ENCODE results near the gene EFCAB6.

Gene EFCAB6

DNA sequence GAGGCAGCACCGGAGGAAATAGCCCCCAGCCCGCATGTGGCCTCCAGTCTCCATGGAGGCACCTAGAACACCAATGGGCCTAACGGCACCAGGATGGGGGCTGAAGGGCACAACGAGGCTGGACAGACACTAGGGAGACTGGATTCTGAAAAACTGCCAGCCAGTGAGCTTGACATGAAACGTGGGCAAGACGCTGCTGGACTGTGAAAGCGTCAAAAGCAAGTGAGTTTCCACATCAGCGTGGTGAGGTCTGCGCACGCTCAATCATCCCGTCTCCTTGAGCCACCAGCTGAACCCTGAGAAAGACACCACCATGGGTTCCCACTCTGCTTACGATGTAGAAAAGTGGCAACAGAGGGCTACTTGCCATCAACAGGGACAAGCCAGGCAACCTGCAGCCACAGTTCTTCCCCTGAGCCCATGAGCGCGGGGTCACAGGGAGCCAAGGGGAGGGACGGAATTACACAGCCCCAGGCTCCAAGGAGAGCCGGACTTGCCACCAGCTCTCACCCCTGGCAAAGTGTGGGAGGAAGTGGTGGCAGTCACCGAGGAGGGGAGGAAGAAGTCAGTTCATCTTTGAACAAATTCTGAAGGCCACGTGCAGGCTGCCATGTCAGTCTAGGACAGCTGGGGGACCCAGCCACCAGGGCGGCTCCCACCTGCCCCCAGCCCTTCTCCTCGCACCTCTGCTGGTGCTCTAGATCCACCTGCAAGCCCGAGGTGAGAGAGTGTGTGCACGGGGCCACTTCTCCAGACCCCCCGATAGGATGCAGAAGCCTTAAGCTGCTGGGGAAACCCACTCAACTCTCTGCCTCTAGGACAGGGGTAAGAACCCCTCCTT, 269.2 kb downstream of the EFCAB6 start:
- no peak for DNase-seq

DNA sequence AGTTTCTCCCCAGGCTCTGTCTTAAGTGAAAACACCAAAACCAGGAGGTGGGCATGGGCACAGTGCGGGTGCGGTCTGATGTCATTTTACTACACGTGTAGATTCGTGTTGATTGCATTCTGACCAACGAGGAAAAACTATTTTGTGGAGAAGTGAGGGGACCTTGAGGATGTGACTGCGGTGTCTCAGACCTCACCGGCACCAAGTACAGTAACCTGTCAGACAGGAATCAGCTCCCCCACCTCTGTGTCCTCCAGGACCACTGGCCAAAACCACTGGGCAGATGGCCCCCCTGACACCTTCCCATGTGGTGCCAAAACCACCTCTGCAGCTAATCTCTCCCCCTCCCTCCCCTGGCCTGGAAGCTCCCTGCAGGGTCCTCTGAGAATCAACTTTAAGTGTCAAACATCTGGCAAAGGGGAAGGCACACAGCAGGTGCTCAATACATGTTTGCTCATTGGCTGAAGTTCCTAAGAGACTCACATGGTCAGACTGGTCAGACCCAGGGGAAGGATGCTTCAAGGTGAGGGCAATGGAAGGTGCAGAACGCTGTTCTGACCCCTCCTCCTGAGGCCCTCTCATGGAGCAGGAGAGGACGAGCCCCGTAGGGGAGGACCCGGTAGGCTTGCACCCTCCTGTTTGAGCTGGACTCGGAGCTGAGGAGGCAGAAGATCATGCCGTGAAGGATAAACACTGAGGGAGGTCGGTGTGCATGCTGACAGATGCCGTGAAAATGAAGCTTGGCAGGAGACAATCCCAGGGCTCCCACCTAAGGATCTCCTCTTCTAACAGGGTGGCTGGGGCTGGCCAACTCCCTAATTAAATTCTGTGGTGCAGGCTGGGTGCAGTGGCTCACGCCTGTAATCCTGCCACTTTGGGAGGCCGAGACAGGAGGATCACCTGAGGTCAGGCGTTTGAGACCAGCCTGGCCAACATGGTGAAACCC, 270.4 kb downstream of the EFCAB6 start:
- no peak for DNase-seq

DNA sequence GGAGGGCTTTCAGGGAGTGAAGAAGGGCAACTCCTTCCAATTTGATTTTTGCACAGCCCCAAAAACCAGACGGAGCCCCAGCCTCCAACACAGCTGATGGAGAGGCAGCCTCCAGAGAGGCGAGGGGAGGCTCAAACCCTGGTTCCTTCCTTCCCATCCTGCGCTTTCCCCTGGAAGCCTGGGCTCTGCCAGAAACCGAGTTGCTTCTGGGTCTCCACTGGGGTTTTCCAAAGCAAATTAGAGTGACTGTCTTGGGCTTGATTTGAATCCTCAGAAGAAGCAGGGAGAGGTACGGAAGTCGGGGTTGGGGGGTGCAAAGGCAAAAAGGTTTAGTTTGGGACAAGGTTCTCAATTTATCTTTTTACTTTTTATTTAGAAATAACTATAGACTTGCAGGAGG, 271.1 kb downstream of the EFCAB6 start:
- no peak for DNase-seq

DNA sequence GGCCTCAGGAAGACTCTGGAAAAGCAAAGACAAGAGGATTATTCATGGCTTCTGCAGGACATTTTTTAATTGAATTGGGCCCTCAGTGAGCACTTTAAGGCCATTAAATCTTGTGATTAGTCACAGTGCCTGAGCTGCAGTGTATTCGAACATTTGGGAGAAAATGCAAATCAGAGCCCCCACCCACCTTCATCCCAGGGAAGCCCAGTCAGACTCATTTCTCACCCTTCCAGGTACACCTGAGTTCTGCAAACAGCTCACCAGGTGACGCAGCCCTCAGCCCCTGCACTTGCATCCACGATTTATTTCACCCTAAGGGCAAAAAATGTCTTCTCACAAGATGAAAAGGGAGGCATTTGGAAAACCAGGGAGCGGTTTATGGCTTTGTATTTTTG, 271.6 kb downstream of the EFCAB6 start:
- DNase-seq, result no peak

DNA sequence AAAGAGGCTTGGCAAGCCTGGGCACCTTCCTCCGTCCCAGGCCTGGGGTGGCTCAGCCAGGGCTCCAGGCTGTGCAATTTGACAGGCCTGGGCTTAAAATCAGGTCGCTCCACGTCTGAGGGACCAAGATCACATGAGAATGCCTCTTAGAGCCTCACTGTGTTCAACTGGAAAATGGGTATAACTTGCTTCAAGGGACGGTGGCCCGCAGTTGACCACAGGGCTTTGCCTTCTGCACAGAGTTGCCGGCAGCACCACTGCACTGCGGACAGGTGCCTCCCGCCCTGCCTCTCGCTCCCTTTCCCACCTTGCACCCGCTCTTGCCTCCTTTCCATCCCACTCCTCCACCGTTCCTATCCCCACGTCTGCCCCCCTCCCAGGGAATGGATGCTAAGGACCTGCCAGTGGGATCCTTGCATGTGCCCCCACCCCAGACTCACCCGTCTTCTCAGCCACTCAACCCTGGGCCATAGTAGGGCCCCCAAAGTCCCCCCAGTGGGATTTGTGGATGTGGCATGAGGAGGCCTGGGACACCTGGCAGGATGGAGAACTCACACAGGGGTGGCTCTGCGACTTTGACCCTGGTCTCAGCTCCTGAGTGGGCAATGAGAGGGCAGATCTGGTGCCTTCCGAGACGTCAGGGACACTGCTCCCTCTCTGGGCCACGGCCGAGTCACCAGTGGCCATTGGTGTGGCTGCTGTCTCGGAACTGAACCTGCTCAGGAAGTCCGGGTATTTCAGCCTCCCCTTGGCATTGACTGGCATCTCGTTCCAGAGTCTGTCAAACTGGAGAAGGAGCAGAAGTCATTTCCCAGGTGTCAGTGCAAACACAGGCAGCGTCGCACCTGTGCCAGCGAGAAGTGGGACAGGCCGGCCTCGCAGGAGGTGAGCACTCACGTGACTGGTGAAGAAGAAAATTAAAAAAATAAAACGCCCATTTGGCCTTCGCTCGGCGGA, 272.3 kb downstream of the EFCAB6 start:
- no peak for DNase-seq

DNA sequence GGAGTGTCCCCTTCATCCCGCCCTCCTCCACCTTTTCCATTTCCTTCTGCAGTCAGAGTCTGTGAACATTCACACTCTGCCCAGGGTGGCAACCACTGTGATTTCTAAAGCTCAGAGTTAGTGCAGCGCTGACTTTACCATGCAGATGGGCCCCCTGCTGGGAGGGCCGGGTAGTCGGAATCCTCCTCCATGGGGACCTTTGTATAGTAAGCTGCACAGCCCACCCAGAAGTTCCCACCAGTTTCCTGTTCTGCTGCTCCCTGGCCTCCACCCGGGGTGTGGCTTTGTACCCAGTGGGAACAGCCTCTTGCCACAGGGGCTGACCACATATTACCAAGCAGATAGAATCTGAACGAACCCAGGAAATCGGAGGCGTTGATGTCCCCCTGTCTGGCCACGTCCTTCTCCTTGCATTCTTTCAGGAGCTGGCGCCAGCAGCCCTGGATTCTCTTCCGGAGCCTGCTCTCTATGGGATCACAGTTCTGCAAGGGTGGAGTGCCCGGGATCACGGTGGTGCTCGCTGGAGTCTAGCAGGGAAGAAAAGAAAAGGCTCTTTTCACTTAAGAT, 275.0 kb downstream of the EFCAB6 start:
- no peak for DNase-seq

DNA sequence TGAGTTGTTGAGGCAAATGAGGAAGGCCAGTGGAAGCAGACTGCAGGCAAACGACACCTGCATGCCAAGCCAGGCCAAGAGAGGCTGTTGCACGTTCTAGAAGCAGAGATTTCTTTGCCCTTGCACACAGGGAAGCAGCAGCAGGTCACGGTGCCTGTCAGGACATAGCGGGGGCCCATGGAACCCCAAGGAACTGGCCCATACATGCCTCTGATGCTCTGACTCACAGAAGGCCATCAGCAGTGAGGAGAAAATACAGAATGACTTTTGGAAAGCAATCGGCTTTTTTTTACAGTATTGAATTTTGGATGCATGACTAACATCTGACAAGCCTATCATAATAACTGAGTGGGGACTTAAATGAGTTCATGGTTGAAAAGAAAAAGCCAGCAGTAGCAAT, 276.4 kb downstream of the EFCAB6 start:
- DNase-seq, result no peak

DNA sequence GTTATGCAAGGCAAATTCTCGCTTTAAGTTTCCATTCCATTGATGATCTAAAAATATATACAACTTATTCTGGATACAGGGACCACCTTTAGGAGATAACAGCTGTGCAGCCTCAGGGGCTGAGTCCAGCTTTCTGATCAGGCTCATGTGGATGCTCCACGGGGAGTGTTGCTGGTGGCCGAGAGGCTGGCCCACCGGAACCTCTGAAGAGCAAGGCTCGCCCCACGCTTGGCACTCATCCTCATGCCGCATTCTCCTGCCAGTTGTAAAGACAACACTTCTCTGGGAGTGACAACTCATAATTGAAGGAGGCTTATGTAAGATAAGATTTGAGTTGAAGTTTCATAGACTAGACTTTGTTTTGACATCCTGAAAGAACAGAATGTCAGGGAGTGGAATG, 276.8 kb downstream of the EFCAB6 start:
- DNase-seq, result no peak

DNA sequence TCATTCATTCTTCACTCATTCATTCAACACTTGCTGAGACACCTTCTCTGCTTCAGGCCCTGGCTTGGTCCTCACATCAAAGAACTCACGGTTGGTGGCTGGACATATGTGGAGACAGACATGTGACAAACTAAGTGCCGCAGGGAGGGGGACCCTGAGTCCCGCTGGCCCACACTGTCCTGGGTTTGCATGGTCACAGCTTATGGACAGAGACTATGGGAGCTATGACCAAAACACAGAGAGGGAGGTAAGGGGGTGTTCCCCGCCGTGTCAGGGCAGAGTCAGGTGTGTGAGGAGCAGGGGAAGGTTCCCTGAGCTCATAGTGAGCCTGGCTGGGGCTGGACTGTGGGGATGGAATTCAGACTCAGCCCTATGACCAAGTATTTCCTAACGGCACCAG, 277.2 kb downstream of the EFCAB6 start:
- DNase-seq, result no peak

DNA sequence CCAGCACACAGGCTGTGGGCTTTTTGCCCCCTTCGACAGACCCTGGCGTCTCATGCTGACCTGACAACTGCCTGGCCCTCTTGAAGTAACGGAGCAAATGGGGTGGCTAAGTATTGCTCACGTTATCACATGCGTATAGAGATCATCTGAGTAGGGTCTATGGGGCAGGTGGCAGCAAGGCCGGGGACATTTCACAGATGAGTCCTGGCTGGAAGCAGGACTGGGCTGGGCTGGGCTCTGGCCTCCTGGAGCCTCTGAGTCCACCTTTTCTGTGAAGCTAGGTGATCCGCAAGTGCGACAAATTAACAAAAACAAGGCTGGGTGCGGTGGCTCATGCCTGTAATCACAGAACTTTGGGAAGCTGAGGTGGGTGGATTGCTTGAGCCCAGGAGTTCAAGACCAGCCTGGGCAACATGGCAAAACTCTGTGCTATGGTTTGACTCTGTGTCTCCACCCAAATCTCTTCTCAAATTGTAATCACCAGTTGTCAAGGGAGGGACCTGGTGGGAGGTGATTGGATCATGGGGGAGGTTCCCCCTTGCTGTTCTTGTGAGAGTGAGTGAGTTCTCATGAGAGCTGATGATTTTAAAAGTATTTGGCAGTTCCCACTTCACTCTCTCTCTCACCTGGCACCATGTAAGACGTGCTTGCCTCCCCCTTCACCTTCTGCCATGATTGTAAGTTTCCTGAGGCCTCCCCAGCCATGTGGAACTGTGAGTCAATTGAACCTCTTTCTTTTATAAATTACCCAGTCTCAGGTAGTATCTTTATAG, 278.3 kb downstream of the EFCAB6 start:
- no peak for DNase-seq

DNA sequence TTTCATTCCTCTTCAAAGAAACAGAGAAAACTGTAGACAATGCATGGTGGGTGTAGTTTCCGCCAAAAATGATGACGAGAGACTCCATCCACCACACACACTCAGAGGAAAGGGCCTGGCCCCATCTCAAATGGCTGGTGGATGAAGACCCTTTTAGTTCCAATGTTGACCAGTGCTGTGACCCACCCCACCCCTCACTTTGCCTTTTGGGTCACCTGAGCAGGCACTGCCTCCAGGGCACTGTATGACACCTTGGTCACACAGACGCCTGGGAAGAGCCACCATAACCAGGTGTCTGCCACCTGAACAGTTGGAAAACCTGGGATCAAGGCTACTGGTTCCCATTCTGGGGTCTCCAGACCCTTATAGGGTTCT, 279.0 kb downstream of the EFCAB6 start:
- no peak for DNase-seq

DNA sequence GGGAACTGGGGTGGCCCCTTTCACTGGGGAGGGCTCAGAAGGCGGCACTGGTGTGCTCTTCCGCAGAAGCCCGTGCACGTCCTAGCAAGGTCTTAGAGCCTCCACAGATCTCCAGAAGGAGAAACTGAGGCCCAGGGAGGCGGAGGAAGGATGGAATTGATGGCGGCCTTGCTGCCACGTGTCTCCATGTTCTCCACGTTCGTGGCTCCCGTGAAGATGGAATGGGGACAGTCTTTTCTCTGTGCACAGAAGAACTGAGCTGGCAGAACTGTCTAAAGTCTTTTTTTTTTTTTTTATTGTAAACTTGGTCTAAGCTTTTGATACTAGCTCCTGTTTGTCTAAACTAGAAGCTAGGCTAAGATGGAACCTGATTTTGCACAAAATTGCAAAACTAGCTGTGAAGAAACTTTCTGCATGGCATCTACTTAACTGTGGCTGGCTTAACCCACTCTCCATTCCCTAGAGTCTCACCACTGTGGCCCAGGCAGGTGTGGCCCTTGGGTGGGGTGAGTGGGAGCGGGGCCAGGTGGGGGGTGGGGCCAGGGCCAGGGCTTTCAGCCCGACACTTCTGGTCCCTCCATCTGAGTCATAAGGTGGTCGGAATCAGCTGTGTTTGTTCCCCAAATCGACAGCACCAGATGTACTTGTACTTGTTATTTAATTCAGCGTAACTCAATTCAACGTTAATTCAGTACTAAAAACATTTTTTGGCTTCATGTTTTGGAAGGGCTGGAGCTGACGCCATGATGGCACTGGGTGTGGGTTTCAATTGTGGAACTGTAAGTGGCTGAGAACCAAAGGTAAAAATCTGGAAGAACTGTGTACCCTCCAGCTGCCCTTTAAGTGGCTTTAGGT, 279.6 kb downstream of the EFCAB6 start:
- no peak for DNase-seq

DNA sequence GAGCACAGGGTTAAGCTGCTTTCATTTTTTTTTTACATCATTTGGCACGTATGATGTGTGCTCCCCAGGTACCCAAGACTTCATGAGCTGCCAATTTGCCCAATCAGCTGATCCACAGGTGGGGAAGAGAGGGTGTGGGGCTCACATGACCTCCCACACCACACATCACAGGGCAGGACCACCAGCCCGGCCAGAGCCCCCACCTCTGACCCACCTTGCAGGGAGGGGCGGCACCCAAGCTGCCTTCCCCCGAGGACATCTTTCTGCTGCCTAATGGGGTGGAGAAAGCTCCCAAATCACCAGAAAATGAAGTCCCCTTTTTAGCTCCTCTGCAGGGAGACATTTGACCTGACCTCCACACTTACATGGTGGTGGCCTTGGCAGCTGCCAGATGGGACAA, 280.5 kb downstream of the EFCAB6 start:
- no peak for DNase-seq

DNA sequence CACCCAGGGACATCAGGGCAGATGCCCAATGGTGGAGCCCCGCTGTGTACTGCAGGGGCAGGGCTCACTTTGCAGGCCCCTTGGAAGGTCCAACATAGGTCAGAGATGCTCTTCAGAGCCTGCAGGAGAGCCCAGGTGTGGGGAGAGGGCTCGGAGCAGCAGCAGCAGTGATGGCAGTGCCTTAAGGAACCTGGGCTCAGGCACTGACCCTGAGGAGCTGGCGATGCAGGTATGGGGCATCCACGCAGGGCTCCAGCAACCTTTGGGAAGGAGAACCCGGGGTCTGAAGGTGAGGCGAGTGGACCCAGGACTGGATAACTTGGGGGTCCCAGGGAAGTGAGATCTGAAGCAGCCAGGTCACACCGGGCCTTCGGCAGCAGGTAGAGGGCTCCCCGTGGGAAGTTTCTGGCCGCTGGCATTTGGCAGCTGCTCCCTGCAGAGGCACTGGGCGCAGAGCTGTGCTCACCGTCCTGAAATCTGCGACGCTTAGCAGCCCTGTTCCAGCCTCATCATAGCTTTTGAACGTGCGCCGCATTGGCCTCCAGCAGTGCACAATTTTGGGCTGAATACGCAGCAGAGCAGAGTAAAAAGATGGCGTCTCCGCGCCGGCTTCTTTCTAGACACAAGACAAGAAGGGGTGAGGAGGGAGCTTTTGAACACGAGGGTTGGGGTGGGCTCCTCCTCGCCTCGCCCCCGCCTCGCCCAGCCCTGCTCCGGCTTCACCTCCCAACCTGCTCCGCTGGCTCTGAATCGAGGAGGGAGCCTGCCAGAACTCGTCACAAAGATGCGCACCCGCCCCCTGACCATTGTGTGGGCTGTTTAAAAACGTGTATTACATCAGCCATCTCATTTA, 281.5 kb downstream of the EFCAB6 start:
- DNase-seq, result no peak

DNA sequence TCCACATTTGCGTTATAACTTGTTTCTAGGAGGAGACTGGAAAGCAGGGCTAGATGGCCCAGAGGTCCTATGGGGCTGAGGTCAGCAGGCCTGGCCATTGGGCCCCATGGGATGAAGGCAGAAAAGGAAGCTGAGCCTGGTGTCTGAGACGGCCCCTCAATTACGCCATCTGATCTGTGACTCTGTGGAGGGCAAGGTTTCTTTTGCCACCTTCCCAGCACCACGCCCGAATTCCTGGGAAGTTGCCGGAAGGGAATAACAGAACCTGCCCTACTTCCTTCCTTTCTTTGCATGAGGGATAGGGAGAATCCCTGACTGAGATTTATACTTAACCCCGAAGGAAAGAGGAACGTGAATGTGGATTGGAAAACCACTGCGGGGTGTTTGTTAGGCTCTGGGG, 282.2 kb downstream of the EFCAB6 start:
- no peak for DNase-seq

DNA sequence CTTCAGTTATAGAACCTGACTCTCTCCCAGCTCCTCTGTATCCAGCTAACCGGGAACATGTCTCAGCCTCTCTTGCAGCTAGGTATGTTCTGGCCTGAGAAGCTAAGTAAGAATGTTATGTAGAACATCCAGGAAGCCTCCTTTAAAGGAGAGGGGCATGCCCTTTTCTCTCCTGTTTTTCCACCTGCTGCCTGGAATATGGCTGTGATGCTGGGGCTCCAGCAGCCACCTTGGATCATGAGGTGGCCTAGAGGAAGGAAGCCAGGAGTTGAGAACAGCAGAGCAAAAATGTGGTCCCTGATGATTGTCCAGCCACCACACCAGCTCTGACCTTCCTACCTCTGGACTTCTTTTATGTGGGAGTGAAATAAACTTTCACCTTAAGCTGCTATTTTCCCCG, 282.6 kb downstream of the EFCAB6 start:
- no peak for DNase-seq

DNA sequence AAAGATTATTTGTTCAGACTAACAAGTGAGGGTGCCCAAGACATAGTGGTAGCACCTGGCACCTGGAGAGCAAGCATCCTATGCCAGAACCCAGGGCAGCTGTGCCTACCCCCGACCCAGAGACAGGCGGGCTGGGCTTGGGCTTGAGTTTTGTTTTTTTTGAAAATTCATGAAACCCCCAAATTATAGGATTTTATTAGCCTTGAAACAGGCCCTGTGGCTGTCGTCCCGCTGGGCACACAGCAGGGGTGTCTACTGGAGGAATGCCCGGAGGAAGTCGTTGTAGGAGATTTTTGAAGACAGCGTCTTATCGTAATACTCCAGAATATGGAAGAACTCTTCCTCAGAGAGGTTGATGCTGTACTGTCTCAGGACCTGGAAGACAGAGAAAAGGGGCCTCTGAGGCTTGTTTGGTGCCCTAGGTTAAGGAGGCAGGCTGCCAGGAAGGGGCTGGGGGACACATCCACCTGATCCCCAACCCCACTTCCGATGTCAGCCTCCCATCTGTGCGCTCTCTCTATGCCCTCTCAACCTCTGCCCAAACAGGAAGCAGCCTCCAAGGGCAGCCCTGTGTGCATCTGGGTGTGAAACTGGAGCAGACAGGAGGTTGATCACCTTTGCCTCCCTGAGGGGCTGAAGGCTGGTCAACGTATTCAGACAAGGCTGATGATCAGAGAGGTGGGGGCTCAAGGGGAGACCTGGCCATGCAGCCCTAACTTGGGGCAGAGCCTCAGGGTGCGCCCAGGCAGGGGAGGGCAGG, 283.3 kb downstream of the EFCAB6 start:
- no peak for DNase-seq

DNA sequence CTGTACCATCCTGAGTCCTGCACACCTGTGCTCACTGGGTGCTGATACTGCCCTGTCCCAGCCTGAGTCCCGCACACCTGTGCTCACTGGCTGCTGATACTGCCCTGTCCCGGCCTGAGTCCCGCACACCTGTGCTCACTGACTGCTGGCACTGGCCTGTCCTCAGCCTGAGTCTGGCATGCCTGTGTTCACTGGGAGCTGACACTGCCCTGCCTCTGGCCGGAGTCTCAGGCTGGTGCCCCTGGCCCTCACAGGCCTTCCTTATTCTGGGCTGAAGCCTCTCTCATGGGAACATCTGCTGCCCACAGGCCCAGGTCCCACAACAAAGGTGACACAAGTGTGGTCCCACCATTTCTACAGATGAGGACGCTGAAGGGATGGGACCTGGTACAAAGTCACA, 285.2 kb downstream of the EFCAB6 start:
- no peak for DNase-seq

DNA sequence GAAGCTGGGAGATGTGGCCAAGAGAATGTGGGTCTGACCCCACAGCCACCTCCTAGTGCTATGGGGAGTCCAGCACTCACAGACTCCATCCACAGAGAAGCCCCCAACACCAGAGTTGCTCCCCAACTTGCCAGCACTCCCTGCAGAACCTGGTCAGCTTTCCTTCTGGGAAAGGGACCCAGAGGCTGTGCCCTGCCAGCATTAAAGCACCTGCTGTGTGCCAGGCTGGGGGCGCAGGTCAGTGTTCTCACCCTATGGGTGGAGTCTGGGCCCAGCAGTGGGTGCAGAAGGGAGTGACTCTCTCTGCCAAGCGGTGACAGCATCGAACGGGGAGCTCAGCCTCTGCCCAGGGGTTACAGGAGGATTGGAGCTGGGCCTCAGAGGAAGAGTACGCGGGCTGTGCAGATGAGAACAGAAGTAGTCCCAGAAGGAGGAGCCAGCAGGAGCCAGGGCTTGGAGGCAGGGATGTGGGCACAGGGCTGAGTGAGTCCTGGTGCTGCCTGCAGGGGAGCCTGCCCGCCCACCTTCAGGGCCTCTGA, 285.9 kb downstream of the EFCAB6 start:
- no peak for DNase-seq
